GM18873 (cell line): ENCODE measurements around the gene MIGA1.
"Not testable (repeated sequence)": the region's sequence is repeated elsewhere in the genome, so short reads cannot be mapped to it uniquely, and the experiment has no call there.

Experiments
- ATAC-seq: cut with Tn5 transposase; IDR thresholded peaks from one replicate; pipeline ENCODE4 v1.9.1; 2021; ENCODE audit warnings: mild to moderate bottlenecking, moderate library complexity, moderate number of reproducible peaks; ENCODE audit not compliant: unreplicated experiment, low FRiP score

The MIGA1 gene

GRCh38 chr1:77779529-77780281, at the start of gene MIGA1:
Gene MIGA1 (plus strand): TSS chr1:77779649. CDS start chr1:77783253, 3,604 bp downstream.
- peak; percentile 91 for ATAC-seq

DNA sequence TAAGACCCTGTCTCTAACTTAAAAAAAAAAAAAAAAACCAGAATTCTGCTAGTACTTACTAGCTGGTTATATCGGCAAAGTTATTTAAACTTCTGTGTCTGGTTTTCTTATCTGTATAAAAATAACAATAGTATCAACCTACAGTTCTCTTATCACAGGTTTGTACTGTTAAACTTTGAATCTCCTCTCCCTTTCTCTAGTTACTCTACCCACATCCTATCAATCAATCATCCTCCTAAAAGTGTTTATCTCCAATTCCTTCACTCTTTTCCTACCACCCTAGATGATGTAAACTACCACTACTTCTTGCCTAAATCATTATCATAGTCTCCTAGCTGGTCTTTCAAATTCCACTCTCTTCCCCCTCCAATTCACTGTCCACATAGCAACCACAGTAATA, 47.4 kb upstream of the MIGA1 start:
- ATAC-seq = no peak

- no peak for ATAC-seq
Observed at GRCh38 chr1:77739235-77739634, 40.2 kb upstream of the MIGA1 start.

GRCh38 chr1:77741316-77741715, 38.1 kb upstream of the MIGA1 start:
- ATAC-seq = no peak

- ATAC-seq = no peak
Observed at GRCh38 chr1:77742011-77742555, 37.4 kb upstream of the MIGA1 start.

DNA sequence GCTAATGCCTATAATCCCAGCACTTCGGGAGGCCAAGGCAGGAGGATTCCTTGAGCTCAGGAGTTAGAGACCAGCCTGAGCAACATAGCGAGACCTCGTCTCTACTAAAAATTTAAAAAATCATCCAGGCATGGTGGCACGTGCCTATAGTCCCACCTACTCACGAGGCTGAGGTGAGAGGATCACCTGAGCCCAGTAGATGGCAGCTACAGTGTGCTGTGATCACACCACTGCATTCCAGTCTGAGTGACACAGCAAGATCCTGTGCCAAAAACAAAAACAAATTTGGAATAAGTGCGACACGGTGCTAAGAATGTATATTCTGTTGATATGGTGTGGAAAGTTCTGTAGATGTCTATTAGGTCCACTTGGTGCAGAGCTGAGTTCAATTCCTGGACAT, 34.9 kb upstream of the MIGA1 start:
- no peak for ATAC-seq

DNA sequence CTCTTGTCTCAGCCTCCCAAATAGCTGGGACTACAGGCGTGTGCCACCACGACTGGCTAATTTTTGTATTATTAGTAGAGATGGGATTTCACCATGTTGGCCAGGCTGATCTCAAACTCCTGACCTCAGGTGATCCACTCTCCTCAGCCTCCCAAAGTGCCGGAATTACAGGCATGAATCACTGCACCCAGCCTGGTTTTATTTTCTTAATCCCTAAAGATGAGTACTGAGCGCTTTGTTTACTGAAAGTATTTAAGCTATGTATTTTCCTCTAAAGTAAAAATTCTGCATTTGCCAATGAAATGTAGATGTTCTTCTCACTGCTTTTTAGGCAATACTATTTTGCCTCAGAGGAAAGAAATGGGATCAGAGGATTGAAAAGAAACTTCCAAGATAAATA, 30.0 kb upstream of the MIGA1 start:
- not testable (repeated sequence) for ATAC-seq

GRCh38 chr1:77756052-77756754, 23.2 kb upstream of the MIGA1 start:
- ATAC-seq = no peak

GRCh38 chr1:77757066-77757584, 22.3 kb upstream of the MIGA1 start:
- no peak for ATAC-seq

DNA sequence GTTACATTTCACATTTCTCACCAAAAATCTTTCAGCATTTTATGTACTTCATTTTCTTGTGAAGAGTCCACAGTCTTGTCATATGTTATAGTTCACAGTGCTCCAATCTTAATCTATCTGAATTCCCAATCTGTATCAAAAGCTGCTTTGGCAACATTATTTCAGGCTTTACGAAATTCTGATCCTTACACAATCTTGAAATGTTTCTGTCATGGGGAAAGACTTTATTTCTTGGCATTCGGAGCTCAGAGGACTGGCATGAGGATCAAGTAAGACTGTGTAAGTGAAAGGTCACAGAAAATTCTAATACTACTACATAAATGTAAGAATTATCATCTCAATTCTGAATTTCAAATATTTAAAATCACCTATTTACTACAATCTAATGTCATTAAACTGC, 21.8 kb upstream of the MIGA1 start:
- no peak for ATAC-seq

DNA sequence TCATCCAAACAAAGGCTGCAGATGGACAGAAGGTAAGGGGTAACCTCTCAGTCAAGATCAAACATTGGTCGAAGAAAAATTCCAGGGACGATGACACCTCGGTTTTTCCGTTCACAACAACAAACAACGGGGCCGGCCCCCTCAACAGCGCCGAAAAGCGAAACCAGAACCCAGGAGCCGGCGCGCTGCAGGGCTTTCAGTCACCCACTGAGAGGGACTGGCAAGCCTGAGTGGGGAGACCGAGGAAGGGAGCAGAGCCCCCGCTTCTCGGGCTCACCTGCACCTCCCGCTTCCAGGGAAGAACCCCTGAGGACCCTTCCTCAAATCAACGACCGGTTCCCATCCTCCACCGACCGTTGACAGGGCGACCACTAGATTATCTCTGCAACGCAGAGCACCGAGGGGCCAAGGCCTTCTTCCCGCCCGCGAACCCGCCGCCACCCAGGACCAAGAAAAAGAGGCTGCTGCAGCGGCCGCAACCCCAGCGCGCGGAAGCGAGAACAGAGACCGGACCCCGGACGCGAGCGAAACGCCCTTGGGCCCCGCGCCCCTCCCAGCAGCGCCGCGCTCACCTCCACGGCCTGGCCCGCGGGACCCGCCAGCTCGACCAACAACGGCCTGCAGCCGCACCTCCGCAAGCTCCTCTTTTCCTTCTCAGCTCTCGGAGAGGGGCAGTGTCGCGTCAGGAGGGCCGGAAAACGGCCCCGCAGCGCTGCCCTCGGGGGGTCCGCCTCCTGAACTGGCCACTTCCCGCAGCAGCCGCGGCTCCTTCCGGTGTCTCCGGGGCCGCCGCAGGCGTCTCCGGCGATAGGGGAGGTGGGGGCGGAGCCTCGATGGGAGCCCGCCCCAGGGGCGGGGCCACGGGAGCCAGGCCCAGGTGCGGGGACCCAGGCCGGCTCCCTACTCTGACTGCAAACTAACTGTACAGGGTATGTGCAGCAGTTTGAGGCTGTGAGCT, 20.1 kb upstream of the MIGA1 start, which contains the start of gene USP33:
Gene USP33, minus strand, starts transcription at position 782 of the 958 bp plus-strand sequence. CDS start 18,155 bp downstream, outside the sequence.
- ATAC-seq = peak; percentile 87

DNA sequence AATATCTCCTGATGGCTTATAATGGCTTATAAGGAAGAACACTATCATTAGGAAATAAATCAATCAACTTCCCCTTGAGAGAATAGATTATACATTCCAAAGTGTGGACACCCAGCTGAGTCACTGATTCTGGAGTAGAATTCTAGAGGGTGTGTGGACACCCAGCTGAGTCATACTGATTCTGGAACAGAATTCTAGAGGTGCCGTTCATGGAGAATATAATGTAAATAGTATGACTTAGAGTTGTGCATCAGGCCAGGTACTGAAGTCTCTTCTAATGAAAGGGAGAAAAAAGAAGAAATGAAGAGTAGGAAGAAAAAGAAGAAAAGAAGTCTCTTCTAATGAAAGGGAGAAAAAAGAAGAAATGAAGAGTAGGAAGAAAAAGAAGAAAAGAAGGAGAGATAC, 17.4 kb upstream of the MIGA1 start:
- no peak for ATAC-seq

GRCh38 chr1:77768006-77768405, 11.4 kb upstream of the MIGA1 start:
- ATAC-seq = no peak

DNA sequence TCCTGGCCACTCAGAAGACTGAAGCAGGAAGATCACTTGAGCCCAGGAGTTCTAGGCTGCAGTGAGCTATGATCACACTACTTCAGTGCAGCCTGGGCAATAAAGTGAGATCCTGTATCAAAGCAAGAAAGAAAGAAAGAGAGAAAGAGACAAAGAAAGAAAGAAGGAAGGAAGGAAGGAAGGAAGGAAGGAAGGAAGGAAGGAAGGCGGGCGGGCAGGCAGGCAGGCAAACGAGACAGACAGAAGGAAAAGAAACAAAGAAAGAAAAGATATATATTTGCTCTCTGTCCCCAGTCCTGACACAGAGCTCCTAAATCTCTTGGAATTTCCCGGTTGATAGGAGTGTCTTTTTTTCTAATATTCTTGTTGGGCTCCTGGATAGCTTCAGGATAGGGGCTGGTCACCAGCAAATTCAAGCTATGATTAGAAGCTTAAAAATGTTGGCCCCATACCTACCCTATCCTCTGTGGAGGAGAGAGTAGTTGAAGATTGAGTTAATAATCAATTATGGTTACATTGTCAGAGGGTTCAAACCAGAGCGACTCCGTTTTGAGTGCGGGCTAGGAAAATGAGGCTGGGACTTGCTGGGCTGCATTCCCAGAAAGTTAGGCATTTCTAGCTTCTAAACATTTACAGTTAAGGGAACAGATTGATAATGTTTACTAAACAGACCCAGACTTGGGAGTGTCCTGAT, 3.3 kb upstream of the MIGA1 start:
- no peak for ATAC-seq

DNA sequence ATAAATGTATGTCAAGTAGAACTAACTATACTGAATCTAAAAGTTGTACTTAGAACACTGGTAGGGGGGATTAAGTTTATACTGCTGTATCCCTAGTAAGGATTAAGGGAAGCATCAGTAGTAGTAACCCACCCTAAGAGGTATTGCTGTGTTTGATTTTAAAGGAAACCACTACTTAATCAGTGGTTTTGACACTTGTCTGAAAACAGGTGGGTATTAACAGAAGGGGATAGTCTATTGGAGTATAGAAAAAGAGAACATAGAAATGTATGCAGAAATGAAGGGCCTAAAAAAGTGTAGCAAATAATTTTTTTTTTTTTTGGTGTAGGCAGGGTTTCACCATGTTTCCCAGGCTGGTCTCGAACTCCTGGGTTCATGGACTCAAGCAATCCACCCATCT, 2.2 kb downstream of the MIGA1 start:
- no peak for ATAC-seq

DNA sequence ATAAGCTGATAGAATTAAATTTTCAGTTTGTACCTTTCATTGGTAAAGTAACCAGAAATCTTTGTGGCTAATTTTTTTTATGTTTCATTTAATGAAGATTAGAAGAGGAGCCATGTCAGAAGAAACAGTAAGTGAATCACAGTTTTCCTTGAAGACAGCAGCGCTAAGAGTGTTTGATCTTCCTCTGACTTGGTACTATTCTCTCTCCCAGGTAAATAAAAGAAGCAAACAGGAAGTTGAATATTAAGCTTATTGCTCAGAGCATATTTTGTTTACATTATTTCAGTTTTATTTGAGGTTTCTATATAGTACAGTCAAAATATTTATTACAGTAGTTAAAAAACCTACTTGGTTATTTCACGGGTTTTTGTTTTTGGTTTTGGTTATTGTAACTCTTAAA, 3.7 kb downstream of the MIGA1 start:
- ATAC-seq = no peak

DNA sequence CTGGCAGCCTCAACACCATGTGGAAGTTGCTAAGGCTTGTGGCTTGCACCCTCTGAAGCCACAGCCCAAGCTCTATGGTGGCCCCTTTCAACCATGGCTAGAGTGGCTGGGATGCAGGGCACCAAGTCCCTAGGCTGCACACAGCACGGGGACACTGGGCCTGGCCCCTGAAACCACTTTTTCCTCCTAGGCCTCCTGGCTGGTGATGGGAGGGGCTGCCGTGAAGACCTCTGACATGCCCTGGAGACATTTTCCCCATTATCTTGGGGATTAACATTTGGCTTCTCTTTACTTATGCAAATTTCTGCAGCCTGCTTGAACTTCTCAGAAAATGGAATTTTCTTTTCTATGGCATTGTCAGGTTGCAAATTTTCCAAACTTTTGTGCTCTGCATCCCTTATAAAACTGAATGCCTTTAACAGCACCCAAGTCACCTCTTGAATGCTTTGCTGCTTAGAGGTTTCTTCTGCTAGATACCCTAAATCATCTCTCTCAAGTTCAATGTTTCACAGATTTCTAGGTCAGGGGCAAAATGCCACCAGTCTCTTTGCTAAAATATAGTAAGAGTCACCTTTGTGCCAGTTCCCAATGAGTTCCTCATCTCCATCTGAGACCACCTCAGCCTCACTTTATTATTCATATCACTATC, 6.8 kb downstream of the MIGA1 start:
- not testable (repeated sequence) for ATAC-seq

DNA sequence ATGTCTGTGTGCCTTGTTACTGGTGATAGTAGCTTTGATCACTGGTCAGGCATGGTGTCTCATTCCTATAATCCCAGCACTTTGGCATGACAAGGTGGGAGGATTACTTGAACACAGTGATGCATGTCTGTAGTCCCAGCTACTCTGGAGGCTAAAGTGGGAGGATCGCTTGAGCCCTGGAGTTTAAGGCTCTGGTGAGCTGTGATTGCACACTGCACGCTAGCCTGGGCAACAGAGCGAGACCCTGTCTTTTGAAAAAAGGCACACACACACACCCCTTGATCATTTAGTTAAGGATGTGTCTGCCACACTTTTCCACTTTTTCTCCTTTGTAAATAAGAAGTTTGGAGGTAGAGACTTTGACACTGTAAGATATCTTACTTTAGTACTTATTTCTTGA, 15.1 kb downstream of the MIGA1 start:
- no peak for ATAC-seq
